WERI-Rb-1 (cell line): ENCODE results near the gene CHIA.

Experiments used
- DNase-seq: peaks from one replicate; pipeline ENCODE4 v3.0.0-alpha.2; 2020
- H3K27ac ChIP-seq: fragments of 250-450 bp; sonication (Bioruptor Pico); 2 replicates; pipeline ENCODE4 v1.5.1; 2020; ENCODE audit warnings: mild to moderate bottlenecking, moderate library complexity
- H3K27me3 ChIP-seq: fragments of 250-450 bp; sonication (Bioruptor Pico); 2 replicates; pipeline ENCODE4 v1.5.1; 2021; ENCODE audit warnings: mild to moderate bottlenecking, low read depth, moderate library complexity; ENCODE audit not compliant: insufficient read depth, severe bottlenecking
- H3K36me3 ChIP-seq: fragments of 250-450 bp; sonication (Bioruptor Pico); 2 replicates; pipeline ENCODE4 v1.5.1; 2020; ENCODE audit warnings: mild to moderate bottlenecking, moderate library complexity
- H3K4me3 ChIP-seq: 2 replicates; pipeline ENCODE4 v1.5.1; 2011; ENCODE audit warnings: low read depth, mild to moderate bottlenecking, control low read depth, low read length
- H3K9me3 ChIP-seq: fragments of 250-450 bp; sonication (Bioruptor Pico); 2 replicates; pipeline ENCODE4 v1.5.1; 2021; ENCODE audit warnings: mild to moderate bottlenecking, moderate library complexity; ENCODE audit not compliant: severe bottlenecking
- TF ChIP-seq, protein P1 (sequence below): IDR thresholded peaks from 2 replicates; pipeline ENCODE4 v1.5.1; 2011; ENCODE audit warnings: low read depth, mild to moderate bottlenecking, control low read depth, inconsistent platforms, low read length

Gene CHIA

GRCh38 chr1:111361761-111362160 lies 71.1 kb downstream of the CHIA start:
- no peaks in the 10 kb centered on the region for H3K36me3 ChIP-seq
- no peaks in the 10 kb centered on the region for H3K9me3 ChIP-seq
- H3K27me3 ChIP-seq = no peaks in the 10 kb centered on the region
- H3K27ac ChIP-seq = no peak overlapping the region
- TF ChIP-seq, protein P1, sequence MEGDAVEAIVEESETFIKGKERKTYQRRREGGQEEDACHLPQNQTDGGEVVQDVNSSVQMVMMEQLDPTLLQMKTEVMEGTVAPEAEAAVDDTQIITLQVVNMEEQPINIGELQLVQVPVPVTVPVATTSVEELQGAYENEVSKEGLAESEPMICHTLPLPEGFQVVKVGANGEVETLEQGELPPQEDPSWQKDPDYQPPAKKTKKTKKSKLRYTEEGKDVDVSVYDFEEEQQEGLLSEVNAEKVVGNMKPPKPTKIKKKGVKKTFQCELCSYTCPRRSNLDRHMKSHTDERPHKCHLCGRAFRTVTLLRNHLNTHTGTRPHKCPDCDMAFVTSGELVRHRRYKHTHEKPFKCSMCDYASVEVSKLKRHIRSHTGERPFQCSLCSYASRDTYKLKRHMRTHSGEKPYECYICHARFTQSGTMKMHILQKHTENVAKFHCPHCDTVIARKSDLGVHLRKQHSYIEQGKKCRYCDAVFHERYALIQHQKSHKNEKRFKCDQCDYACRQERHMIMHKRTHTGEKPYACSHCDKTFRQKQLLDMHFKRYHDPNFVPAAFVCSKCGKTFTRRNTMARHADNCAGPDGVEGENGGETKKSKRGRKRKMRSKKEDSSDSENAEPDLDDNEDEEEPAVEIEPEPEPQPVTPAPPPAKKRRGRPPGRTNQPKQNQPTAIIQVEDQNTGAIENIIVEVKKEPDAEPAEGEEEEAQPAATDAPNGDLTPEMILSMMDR = no peak
- DNase-seq = no peak
- H3K4me3 ChIP-seq = no peak overlapping the region

DNA sequence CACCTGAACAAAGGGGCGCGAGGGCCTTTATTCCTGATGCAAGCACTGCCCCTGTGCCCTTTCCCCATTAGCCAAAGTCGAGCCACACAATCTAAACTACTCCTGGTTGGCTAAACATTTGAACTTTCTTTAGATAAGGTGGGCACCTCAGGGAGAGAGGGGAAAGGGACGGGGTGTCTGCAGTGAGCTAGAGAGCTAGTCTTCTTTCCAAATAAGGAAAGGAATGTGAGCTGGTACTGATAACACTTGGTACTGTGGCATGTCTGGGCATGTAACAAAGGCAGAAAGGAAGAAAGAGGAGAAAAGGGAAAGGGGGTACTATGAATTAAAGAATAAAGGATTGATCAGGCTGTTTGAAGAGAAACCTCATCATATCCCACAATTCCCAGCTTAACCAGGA lies 74.0 kb downstream of the CHIA start:
- Histone ChIP-seq H3K27ac (no peak overlapping the region), H3K9me3 (no peaks in the 10 kb centered on the region), H3K4me3 (no peak overlapping the region), H3K36me3 (no peaks in the 10 kb centered on the region), H3K27me3 (no peaks in the 10 kb centered on the region)
- TF ChIP-seq, protein P1 = no peak
- DNase-seq = no peak

DNA sequence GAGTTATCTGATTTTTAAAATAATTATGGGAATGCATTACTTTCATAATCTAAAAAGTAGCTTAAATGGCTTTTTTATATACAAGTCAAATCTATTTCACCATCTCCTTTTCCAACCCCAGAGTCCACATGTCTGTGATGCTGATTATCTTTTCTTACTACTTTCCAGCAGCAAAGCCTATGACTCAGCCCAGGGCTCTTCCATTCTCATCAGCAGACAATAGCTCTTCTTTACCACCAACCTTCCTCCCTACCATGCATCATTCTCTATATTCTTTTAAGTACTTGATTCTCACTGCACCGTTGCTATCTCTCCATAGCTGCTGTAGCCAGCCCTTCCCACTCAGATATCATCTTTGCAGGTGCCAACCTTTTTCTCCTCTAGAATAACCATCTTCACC lies 75.6 kb downstream of the CHIA start:
- DNase-seq = no peak
- TF ChIP-seq, protein P1 = no peak
- Histone ChIP-seq H3K36me3 (no peaks in the 10 kb centered on the region), H3K27me3 (no peaks in the 10 kb centered on the region), H3K27ac (no peak overlapping the region), H3K4me3 (no peak overlapping the region), H3K9me3 (no peaks in the 10 kb centered on the region)

GRCh38 chr1:111369177-111369576 lies 78.5 kb downstream of the CHIA start:
- TF ChIP-seq, protein P1 = no peak
- Histone ChIP-seq H3K36me3 (no peaks in the 10 kb centered on the region), H3K4me3 (no peak overlapping the region), H3K9me3 (no peaks in the 10 kb centered on the region), H3K27me3 (no peaks in the 10 kb centered on the region), H3K27ac (no peak overlapping the region)
- no peak for DNase-seq

DNA sequence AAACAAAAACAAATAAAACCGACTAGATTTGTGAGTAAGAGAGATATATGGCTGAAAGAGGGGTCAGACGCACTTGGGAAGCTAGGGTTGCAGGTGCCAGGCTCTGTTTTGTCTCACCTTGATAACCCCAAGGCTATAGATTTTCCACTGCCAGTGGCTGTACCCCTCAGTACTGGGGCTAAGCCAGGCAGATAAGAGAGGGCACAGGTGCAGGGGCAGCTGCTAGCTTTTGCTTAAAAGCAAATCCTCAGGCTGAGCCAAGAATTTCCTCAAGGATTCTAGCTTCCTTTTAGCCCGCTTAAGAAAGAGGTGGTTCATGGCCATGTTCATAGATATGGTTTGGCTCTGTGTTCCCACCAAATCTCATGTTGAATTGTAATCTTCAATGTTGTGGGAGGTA lies 79.0 kb downstream of the CHIA start:
- no peaks in the 10 kb centered on the region for H3K27me3 ChIP-seq
- DNase-seq = no peak
- TF ChIP-seq, protein P1 = no peak
- no peak overlapping the region for H3K27ac ChIP-seq
- H3K4me3 ChIP-seq = no peak overlapping the region
- no peaks in the 10 kb centered on the region for H3K36me3 ChIP-seq
- H3K9me3 ChIP-seq = no peaks in the 10 kb centered on the region
